ENCODE measurements around the gene LILRA2. TPM values are rescaled to one million over a fixed set of nuclear protein-coding genes. Genes with fewer than 3 reads are reported as not detected.

The LILRA2 gene
- total and polyA plus RNA-seq, 2 of the 8 experiments (the other 6 are each of a cell fraction or from before 2014, with no cell fraction given) = not detected

DNA sequence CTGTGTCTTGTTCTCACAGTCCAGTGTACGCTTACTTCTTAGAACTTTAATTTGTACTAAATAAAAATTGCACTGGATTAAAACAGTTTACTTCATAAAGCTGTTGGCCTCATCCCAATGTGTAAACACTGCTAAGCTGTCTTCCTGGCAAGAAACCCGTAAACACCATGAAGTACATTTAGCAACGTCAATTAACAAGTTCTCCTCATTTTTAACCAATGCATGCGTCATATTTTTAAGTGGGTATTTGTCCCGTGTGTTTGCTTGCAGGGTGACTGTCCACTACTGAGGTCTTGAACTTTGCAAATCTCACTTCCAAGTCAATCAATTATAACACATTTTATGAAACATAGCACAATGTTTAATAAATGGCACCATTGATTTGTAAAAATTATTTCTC is 42.7 kb upstream of the LILRA2 start (continued):
- TF ChIP-seq, protein P1, sequence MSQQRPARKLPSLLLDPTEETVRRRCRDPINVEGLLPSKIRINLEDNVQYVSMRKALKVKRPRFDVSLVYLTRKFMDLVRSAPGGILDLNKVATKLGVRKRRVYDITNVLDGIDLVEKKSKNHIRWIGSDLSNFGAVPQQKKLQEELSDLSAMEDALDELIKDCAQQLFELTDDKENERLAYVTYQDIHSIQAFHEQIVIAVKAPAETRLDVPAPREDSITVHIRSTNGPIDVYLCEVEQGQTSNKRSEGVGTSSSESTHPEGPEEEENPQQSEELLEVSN (IDR thresholded peaks at IDR 0.05) = no peak
- no peak for TF ChIP-seq PHF8 (conservative IDR thresholded peaks at IDR 0.05; ENCODE audit: low read depth, low read length)
- no peak for TF ChIP-seq POLR2A (IDR thresholded peaks at IDR 0.05; ENCODE audit: control extremely low read depth in 1 of 2, low read depth in 2 of 2, low read length in 2 of 2)
- TF ChIP-seq NRF1 (IDR thresholded peaks at IDR 0.05; ENCODE audit: low read depth, low read length) = no peak
- no peak for TF ChIP-seq RNF2 (IDR thresholded peaks at IDR 0.05; ENCODE audit: borderline replicate concordance, low read depth, low read length, missing control alignments, poor library complexity, severe bottlenecking)
- no peak for TF ChIP-seq SUZ12 (IDR thresholded peaks at IDR 0.05; ENCODE audit: low read length)

All from H1 (cell line).